OCI-LY7 (cell line): ENCODE results near the gene CLSTN2.

Experiments
- EZH2phosphoT487 ChIP-seq: fragments of 200-600 bp; sonication (generic); IDR thresholded peaks from 2 replicates; pipeline ENCODE4 v1.6.1; 2018; ENCODE audit warnings: low read depth, borderline replicate concordance, mild to moderate bottlenecking, mixed run types, antibody characterized with exemption, low read length, moderate library complexity, mixed read lengths
- TF ChIP-seq, protein P1 (sequence below): fragments of 200-600 bp; sonication (generic); conservative IDR thresholded peaks from 2 replicates; pipeline ENCODE4 v1.5.1; 2014; ENCODE audit warnings: mild to moderate bottlenecking, antibody characterized with exemption, low read length, moderate library complexity, mixed read lengths

DNA sequence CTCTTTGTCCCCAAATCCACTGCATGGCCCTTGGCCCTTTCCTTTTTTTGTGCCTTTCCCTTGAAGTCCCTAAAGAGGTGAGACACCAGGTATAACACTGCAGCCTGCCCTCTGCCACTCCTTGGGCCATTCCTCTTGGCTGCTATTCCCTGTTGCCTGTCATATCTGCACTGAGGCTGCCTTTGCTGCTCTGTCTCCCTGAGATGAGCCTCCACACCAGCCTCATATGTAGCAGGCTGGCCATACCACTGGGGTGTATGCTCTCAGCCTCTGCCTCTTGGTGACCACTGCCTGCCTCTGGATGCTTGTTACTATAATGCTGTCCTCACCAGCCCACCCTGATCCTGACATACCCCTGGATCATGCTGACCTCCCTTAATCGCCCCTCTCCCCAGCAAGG lies 252.0 kb downstream of the CLSTN2 start:
- TF ChIP-seq, protein P1, sequence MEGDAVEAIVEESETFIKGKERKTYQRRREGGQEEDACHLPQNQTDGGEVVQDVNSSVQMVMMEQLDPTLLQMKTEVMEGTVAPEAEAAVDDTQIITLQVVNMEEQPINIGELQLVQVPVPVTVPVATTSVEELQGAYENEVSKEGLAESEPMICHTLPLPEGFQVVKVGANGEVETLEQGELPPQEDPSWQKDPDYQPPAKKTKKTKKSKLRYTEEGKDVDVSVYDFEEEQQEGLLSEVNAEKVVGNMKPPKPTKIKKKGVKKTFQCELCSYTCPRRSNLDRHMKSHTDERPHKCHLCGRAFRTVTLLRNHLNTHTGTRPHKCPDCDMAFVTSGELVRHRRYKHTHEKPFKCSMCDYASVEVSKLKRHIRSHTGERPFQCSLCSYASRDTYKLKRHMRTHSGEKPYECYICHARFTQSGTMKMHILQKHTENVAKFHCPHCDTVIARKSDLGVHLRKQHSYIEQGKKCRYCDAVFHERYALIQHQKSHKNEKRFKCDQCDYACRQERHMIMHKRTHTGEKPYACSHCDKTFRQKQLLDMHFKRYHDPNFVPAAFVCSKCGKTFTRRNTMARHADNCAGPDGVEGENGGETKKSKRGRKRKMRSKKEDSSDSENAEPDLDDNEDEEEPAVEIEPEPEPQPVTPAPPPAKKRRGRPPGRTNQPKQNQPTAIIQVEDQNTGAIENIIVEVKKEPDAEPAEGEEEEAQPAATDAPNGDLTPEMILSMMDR = no peak
- no peak for TF ChIP-seq EZH2phosphoT487
